Neural crest cell (in vitro differentiated cells): ENCODE measurements around the gene CACNB1. TPM values are rescaled to one million over a fixed set of nuclear protein-coding genes. Genes with fewer than 3 reads are reported as not detected.

Experiments used
- DNase-seq: peaks from one replicate; pipeline ENCODE4 v3.0.0; 2021; ENCODE audit warnings: low read depth, mixed read lengths, low spot score
- H3K27ac Mint-ChIP-seq: one replicate; pipeline ENCODE4 v1.8.0; 2021; ENCODE audit warnings: mild to moderate bottlenecking, mixed read lengths; ENCODE audit not compliant: unreplicated experiment
- H3K27me3 Mint-ChIP-seq: 2 replicates; pipeline ENCODE4 v1.8.0; 2021; ENCODE audit warnings: low read depth, mild to moderate bottlenecking, mixed read lengths
- H3K36me3 Mint-ChIP-seq: 2 replicates; pipeline ENCODE4 v1.8.0; 2021; ENCODE audit warnings: low read depth, mild to moderate bottlenecking, mixed read lengths
- H3K4me1 Mint-ChIP-seq: 2 replicates; pipeline ENCODE4 v1.8.0; 2021; ENCODE audit warnings: mixed read lengths
- H3K4me3 Mint-ChIP-seq: one replicate; pipeline ENCODE4 v1.8.0; 2021; ENCODE audit warnings: mild to moderate bottlenecking, mixed read lengths
- H3K9me3 Mint-ChIP-seq: 2 replicates; pipeline ENCODE4 v1.8.0; 2021; ENCODE audit warnings: mixed read lengths
- CTCF ChIP-seq: fragments of 200-600 bp; sonication (generic); conservative IDR thresholded peaks from 2 replicates; pipeline ENCODE4 v1.5.0; 2021; ENCODE audit warnings: antibody characterized with exemption, mild to moderate bottlenecking
- total RNA-seq: library from RNA; stranded (reverse); gene quantifications from 2 replicates; pipeline ENCODE4 v1.2.1, GENCODE V29; 2021

The CACNB1 gene
- total RNA-seq, 1 donor from 2014 or later, result 16.2 TPM

GRCh38 chr17:39218906-39219305 is 21.4 kb upstream of the CACNB1 start:
- TF ChIP-seq CTCF, result no peak
- DNase-seq, result no peak
- no peak overlapping the region for H3K27ac Mint-ChIP-seq
- no peak overlapping the region for H3K4me3 Mint-ChIP-seq
- H3K9me3 Mint-ChIP-seq, result no peaks in the 10 kb centered on the region
- no peaks in the 10 kb centered on the region for H3K4me1 Mint-ChIP-seq
- H3K36me3 Mint-ChIP-seq, result no peaks in the 10 kb centered on the region
- peaks cover 79% of the 10 kb centered on the region for H3K27me3 Mint-ChIP-seq

DNA sequence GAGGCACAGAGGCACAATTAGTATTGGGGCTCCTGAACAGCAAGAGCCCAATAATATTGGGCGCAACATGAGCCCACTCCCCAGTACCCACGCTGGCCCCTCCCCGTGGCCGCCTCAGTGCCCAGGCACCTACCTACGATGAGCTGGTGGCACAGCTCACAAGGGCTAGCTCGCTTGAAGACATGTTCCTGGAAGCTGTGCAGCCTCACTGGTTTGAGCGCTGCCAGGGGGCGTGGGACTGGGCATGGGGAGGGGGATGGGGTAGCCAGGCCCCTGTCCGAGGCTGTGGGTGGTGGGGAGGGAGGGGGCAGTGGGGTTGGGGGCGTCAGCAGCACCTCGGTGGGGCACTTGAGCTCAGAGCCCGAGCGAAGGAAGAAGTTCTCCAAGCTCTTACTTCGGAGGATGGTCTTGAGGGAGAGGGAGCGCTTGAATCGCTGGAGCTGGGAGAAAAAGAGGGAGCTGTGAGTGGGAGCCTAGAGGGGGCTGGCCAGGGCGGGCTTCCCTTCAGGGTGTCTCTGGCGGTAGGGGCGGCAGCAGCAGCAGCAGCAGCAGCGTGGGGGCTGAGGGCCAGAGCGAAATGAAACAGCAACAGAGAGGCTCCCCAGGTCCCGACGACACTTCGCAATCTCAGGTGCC is 20.4 kb upstream of the CACNB1 start:
- H3K9me3 Mint-ChIP-seq, result no peaks in the 10 kb centered on the region
- TF ChIP-seq CTCF, result no peak
- no peaks in the 10 kb centered on the region for H3K4me1 Mint-ChIP-seq
- no peaks in the 10 kb centered on the region for H3K36me3 Mint-ChIP-seq
- no peak overlapping the region for H3K4me3 Mint-ChIP-seq
- H3K27me3 Mint-ChIP-seq, result peaks cover 73% of the 10 kb centered on the region
- peak overlapping the region; percentile 62 for H3K27ac Mint-ChIP-seq
- no peak for DNase-seq

- H3K27me3 Mint-ChIP-seq, result peaks cover 85% of the 10 kb centered on the region
- no peak for TF ChIP-seq CTCF
- no peak overlapping the region for H3K4me3 Mint-ChIP-seq
- no peak for DNase-seq
- H3K9me3 Mint-ChIP-seq, result no peaks in the 10 kb centered on the region
- H3K4me1 Mint-ChIP-seq, result no peaks in the 10 kb centered on the region
- no peak overlapping the region for H3K27ac Mint-ChIP-seq
- no peaks in the 10 kb centered on the region for H3K36me3 Mint-ChIP-seq
Measured at GRCh38 chr17:39213852-39214251, 16.4 kb upstream of the CACNB1 start.

GRCh38 chr17:39212841-39213480 is 15.5 kb upstream of the CACNB1 start:
- DNase-seq, result no peak
- no peaks in the 10 kb centered on the region for H3K4me1 Mint-ChIP-seq
- peaks cover 85% of the 10 kb centered on the region for H3K27me3 Mint-ChIP-seq
- no peak overlapping the region for H3K27ac Mint-ChIP-seq
- TF ChIP-seq CTCF, result no peak
- no peaks in the 10 kb centered on the region for H3K36me3 Mint-ChIP-seq
- no peaks in the 10 kb centered on the region for H3K9me3 Mint-ChIP-seq
- H3K4me3 Mint-ChIP-seq, result no peak overlapping the region

- Mint-ChIP-seq H3K4me1 (peaks cover under 1% of the 10 kb centered on the region), H3K9me3 (no peaks in the 10 kb centered on the region), H3K27ac (no peak overlapping the region), H3K36me3 (no peaks in the 10 kb centered on the region), H3K4me3 (no peak overlapping the region), H3K27me3 (peaks cover 86% of the 10 kb centered on the region)
- DNase-seq, result no peak
- no peak for TF ChIP-seq CTCF
Measured at GRCh38 chr17:39212195-39212810, 14.8 kb upstream of the CACNB1 start.
